Tibial nerve (tissue), 4 donors: ENCODE measurements around the gene GUK1.

Experiments used
- CTCF ChIP-seq, 5 experiments: fragments of 200-600 bp in 3 of 5; fragments of 450-650 bp in 2 of 5; sonication (generic) in 3 of 5; IDR thresholded peaks; one replicate each; pipeline ENCODE4 v1.5.1; 2016 to 2019; ENCODE audit warnings: antibody characterized with exemption in 5 of 5, mild to moderate bottlenecking in 3 of 5, moderate library complexity in 2 of 5
- EP300 ChIP-seq, 2 donors: sonication (generic); formaldehyde crosslinking; IDR thresholded peaks; one replicate each; pipeline ENCODE4 v1.6.1; 2017; ENCODE audit warnings: antibody characterized with exemption in 2 of 2, mild to moderate bottlenecking in 1 of 2
- POLR2A ChIP-seq, 2 donors: fragments of 450-650 bp; IDR thresholded peaks; one replicate each; pipeline ENCODE4 v1.6.1; 2017; ENCODE audit warnings: antibody characterized with exemption in 2 of 2, mild to moderate bottlenecking in 2 of 2, moderate library complexity in 2 of 2

GRCh38 chr1:228165372-228166169, 25.5 kb downstream of the GUK1 start, which contains the start of gene IBA57:
- TF ChIP-seq CTCF (IDR thresholded peaks at IDR 0.05) (peak; percentile 94 to 100 (median 99)), POLR2A (IDR thresholded peaks at IDR 0.05) (peak; percentile 97 to 98), EP300 (IDR thresholded peaks at IDR 0.05) (peak; percentile 90 to 99)
